Activated CD4-positive, alpha-beta memory T cell treated with anti-CD3 and anti-CD28 coated beads, Interleukin-2, amount 10 ng/mL, durations not matched to agents 7 days and 5 days (primary cell): ENCODE data around the gene GALNT14. TPM values are rescaled to one million over a fixed set of nuclear protein-coding genes. Genes with fewer than 3 reads are reported as not detected.

Experiments used
- CTCF ChIA-PET: fragments of 350-600 bp; sonication (Branson Sonifier 250); formaldehyde crosslinking; loops from one replicate; lab custom pipeline; 2021; ENCODE audit warnings: antibody characterized with exemption, inconsistent platforms; lab: Charles Lee
- POLR2A ChIA-PET: fragments of 350-600 bp; sonication (Branson Sonifier 250); formaldehyde crosslinking; loops from one replicate; lab custom pipeline; 2021; ENCODE audit warnings: antibody characterized with exemption; lab: Charles Lee
- DNase-seq: peaks from one replicate; pipeline ENCODE4 v3.0.0-alpha.2; 2020
- H3K27ac Mint-ChIP-seq: one replicate; pipeline ENCODE4 v1.8.0; 2021; ENCODE audit warnings: mild to moderate bottlenecking, mixed read lengths
- H3K27me3 Mint-ChIP-seq: one replicate; pipeline ENCODE4 v1.8.0; 2021; ENCODE audit warnings: mixed read lengths
- H3K36me3 Mint-ChIP-seq: one replicate; pipeline ENCODE4 v1.8.0; 2021; ENCODE audit warnings: low read depth, mixed read lengths
- H3K4me1 Mint-ChIP-seq: one replicate; pipeline ENCODE4 v1.8.0; 2021; ENCODE audit warnings: mixed read lengths
- H3K4me3 Mint-ChIP-seq: one replicate; pipeline ENCODE4 v1.8.0; 2021; ENCODE audit warnings: mild to moderate bottlenecking, mixed read lengths
- H3K9me3 Mint-ChIP-seq: one replicate; pipeline ENCODE4 v1.8.0; 2021; ENCODE audit warnings: mixed read lengths
- total RNA-seq, 2 experiments: library from RNA; stranded (reverse); gene quantifications; one replicate each; pipeline ENCODE4 v1.2.3, GENCODE V29; 2021

The GALNT14 gene
- total RNA-seq, 2 experiments from 2014 or later, result not detected

DNA sequence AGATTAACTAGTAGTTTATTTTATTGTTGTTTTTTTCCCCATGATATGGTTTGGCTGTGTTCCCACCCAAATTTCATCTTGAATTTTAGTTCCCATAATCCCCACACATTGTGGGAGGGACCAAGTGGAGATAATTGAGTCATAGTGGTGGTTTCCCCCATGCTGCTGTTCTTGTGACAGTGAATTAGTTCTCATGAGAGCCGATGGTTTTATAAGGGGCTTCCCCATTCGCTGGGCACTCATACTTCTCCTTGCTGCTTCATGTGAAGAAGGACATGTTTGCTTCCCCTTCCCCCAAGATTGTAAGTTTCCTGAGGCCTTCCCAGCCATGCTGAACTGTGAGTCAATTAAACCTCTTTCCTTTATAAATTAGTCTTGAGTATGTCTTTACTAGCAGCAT lies 36.5 kb downstream of the GALNT14 start:
- Mint-ChIP-seq H3K27ac (no peak overlapping the region), H3K27me3 (peaks cover 19% of the 10 kb centered on the region), H3K36me3 (no peaks in the 10 kb centered on the region), H3K9me3 (no peaks in the 10 kb centered on the region), H3K4me1 (no peaks in the 10 kb centered on the region), H3K4me3 (no peak overlapping the region)
- ChIA-PET POLR2A (no interaction called here), CTCF (no interaction called here)
- DNase-seq, result no peak

- H3K36me3 Mint-ChIP-seq, result no peaks in the 10 kb centered on the region
- H3K9me3 Mint-ChIP-seq, result no peaks in the 10 kb centered on the region
- no peak overlapping the region for H3K27ac Mint-ChIP-seq
- H3K4me3 Mint-ChIP-seq, result no peak overlapping the region
- ChIA-PET CTCF (no interaction called here), POLR2A (no interaction called here)
- H3K4me1 Mint-ChIP-seq, result no peaks in the 10 kb centered on the region
- H3K27me3 Mint-ChIP-seq, result peaks cover 6% of the 10 kb centered on the region
- no peak for DNase-seq
Observed at GRCh38 chr2:31097962-31098613, 40.2 kb downstream of the GALNT14 start.

GRCh38 chr2:31090188-31090587 lies 48.1 kb downstream of the GALNT14 start:
- no peaks in the 10 kb centered on the region for H3K36me3 Mint-ChIP-seq
- no peak overlapping the region for H3K27ac Mint-ChIP-seq
- H3K27me3 Mint-ChIP-seq, result peaks cover 9% of the 10 kb centered on the region
- H3K4me3 Mint-ChIP-seq, result no peak overlapping the region
- ChIA-PET CTCF (no interaction called here), POLR2A (no interaction called here)
- no peak for DNase-seq
- no peaks in the 10 kb centered on the region for H3K9me3 Mint-ChIP-seq
- no peaks in the 10 kb centered on the region for H3K4me1 Mint-ChIP-seq

GRCh38 chr2:31089645-31090044 lies 48.6 kb downstream of the GALNT14 start:
- Mint-ChIP-seq H3K36me3 (no peaks in the 10 kb centered on the region), H3K4me3 (no peak overlapping the region), H3K9me3 (no peaks in the 10 kb centered on the region), H3K4me1 (no peaks in the 10 kb centered on the region), H3K27me3 (peaks cover 9% of the 10 kb centered on the region), H3K27ac (no peak overlapping the region)
- CTCF ChIA-PET, result interaction anchor here (0.6 kb wide), 1 partner anchor 80 kb away, joined by 3 read pairs; no protein-coding TSS in a partner anchor
- POLR2A ChIA-PET, result no interaction called here
- DNase-seq, result no peak

GRCh38 chr2:31088504-31089195 lies 49.6 kb downstream of the GALNT14 start:
- Mint-ChIP-seq H3K4me1 (no peaks in the 10 kb centered on the region), H3K27me3 (peaks cover 9% of the 10 kb centered on the region), H3K36me3 (no peaks in the 10 kb centered on the region), H3K27ac (no peak overlapping the region), H3K9me3 (no peaks in the 10 kb centered on the region), H3K4me3 (no peak overlapping the region)
- CTCF ChIA-PET, result no interaction called here
- no peak for DNase-seq
- POLR2A ChIA-PET, result no interaction called here

- no peak overlapping the region for H3K27ac Mint-ChIP-seq
- peaks cover 9% of the 10 kb centered on the region for H3K27me3 Mint-ChIP-seq
- H3K9me3 Mint-ChIP-seq, result no peaks in the 10 kb centered on the region
- H3K4me1 Mint-ChIP-seq, result no peaks in the 10 kb centered on the region
- ChIA-PET POLR2A (no interaction called here), CTCF (no interaction called here)
- no peaks in the 10 kb centered on the region for H3K36me3 Mint-ChIP-seq
- H3K4me3 Mint-ChIP-seq, result no peak overlapping the region
- DNase-seq, result no peak
Observed at GRCh38 chr2:31087491-31087890, 50.7 kb downstream of the GALNT14 start.

DNA sequence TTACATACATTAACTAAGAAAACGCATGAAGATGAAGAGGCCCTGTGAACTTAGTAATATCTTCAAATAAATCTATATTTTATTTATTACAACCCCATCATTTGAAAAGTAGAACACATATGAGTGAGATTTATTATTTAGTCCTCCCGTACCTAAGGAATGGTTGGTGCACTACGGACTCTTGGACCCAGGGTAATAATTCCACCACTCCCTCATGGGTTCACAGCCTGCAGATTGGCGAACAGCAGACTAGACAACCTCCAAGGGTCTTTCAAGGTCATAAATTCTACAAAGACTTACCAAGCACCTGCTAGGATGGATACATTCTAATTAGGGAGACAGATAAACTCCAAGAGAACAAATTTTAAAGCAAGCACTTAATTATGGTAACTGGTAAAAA lies 51.6 kb downstream of the GALNT14 start:
- POLR2A ChIA-PET, result no interaction called here
- H3K4me1 Mint-ChIP-seq, result no peaks in the 10 kb centered on the region

GRCh38 chr2:31083234-31083993 lies 54.8 kb downstream of the GALNT14 start:
- CTCF ChIA-PET, result no interaction called here
- Mint-ChIP-seq H3K9me3 (no peaks in the 10 kb centered on the region), H3K4me1 (no peaks in the 10 kb centered on the region)

More for the DNA sequence above, 51.6 kb downstream of the GALNT14 start:
- DNase-seq, result no peak
- Mint-ChIP-seq H3K9me3 (no peaks in the 10 kb centered on the region), H3K27me3 (peaks cover 12% of the 10 kb centered on the region), H3K4me3 (no peak overlapping the region), H3K36me3 (no peaks in the 10 kb centered on the region), H3K27ac (no peak overlapping the region)
- CTCF ChIA-PET, result no interaction called here

GRCh38 chr2:31082002-31082401 lies 56.2 kb downstream of the GALNT14 start:
- no peak overlapping the region for H3K4me3 Mint-ChIP-seq
- ChIA-PET POLR2A (no interaction called here), CTCF (no interaction called here)
- no peak overlapping the region for H3K27ac Mint-ChIP-seq
- DNase-seq, result no peak
- peaks cover 23% of the 10 kb centered on the region for H3K27me3 Mint-ChIP-seq
- no peaks in the 10 kb centered on the region for H3K9me3 Mint-ChIP-seq
- no peaks in the 10 kb centered on the region for H3K4me1 Mint-ChIP-seq
- H3K36me3 Mint-ChIP-seq, result no peaks in the 10 kb centered on the region

More at GRCh38 chr2:31083234-31083993, 54.8 kb downstream of the GALNT14 start:
- H3K27me3 Mint-ChIP-seq, result peaks cover 23% of the 10 kb centered on the region
- POLR2A ChIA-PET, result no interaction called here
- H3K4me3 Mint-ChIP-seq, result no peak overlapping the region
- H3K36me3 Mint-ChIP-seq, result no peaks in the 10 kb centered on the region
- no peak for DNase-seq
- no peak overlapping the region for H3K27ac Mint-ChIP-seq

DNA sequence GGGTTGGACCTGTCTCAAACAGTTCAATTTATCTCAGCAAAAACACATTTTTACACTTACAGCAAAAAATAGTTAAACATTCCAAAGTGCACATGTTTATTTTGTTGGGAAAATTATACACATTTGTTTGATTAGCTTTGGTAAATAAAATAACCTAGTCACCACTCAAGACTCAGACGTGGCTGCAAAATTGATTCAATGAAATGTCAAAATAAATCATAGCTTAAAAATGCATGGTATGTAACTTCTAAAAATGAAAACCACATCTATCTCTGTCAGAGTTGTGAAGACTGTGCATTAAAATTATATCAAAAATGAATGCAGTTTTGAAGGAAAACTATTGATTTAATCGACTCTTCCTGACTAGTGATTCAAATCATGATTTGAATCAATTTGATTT lies 56.7 kb downstream of the GALNT14 start:
- no peaks in the 10 kb centered on the region for H3K9me3 Mint-ChIP-seq
- no peak overlapping the region for H3K27ac Mint-ChIP-seq
- H3K4me3 Mint-ChIP-seq, result no peak overlapping the region
- no peaks in the 10 kb centered on the region for H3K4me1 Mint-ChIP-seq
- H3K36me3 Mint-ChIP-seq, result no peaks in the 10 kb centered on the region
- DNase-seq, result no peak
- ChIA-PET POLR2A (no interaction called here), CTCF (no interaction called here)
- H3K27me3 Mint-ChIP-seq, result peaks cover 22% of the 10 kb centered on the region

DNA sequence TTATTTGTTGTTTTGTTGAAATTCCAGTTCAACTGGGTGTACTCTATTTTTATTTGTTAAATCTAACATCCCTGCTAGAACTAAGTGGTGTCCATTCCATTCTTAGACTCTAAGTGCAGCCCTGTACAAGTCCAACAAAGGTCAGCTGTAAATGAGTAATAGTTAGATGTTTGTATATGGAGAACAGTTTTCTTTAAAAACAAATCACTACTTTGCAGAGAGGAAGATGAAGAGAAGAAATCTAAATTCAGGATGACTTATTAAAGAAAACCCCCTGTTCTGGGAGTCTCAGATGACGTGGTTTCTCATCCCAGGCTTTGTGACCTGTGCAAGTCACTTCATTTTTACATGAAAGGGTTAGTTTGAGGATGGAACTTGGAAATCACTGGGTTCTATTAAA lies 57.9 kb downstream of the GALNT14 start:
- Mint-ChIP-seq H3K27me3 (peaks cover 22% of the 10 kb centered on the region), H3K9me3 (no peaks in the 10 kb centered on the region), H3K36me3 (no peaks in the 10 kb centered on the region), H3K4me3 (no peak overlapping the region), H3K27ac (no peak overlapping the region), H3K4me1 (no peaks in the 10 kb centered on the region)
- CTCF ChIA-PET, result no interaction called here
- DNase-seq, result no peak
- POLR2A ChIA-PET, result no interaction called here

GRCh38 chr2:31079665-31080064 lies 58.6 kb downstream of the GALNT14 start:
- DNase-seq, result no peak
- CTCF ChIA-PET, result no interaction called here
- Mint-ChIP-seq H3K27ac (no peak overlapping the region), H3K9me3 (no peaks in the 10 kb centered on the region), H3K27me3 (peaks cover 22% of the 10 kb centered on the region), H3K4me3 (no peak overlapping the region), H3K4me1 (no peaks in the 10 kb centered on the region), H3K36me3 (no peaks in the 10 kb centered on the region)
- POLR2A ChIA-PET, result no interaction called here

DNA sequence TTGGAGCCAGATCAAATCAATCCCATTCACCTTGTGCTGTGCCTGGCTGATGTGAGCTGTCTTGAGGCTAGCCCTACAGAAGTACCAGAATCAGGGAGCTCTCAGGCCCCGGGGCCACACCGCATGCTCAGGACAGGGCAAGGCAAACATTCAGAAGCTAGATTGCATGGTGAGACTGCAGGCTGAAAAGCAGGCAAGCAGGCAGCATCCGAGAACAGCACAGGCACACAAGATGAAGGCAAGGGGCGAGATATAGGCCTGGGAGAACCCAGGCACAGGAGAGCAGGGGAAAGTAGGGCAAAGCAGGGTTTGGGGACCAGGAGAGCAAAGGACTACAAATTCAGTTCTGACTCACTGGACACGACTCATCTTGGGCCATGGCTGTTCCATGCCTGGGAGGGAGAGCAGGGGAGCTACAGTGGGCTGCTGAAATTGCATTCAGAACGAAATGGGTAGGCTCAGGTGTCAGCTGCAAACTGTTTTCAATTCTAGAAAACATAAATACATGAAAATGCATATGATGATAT lies 59.6 kb downstream of the GALNT14 start:
- DNase-seq, result no peak
- CTCF ChIA-PET, result no interaction called here
- Mint-ChIP-seq H3K27ac (no peak overlapping the region), H3K36me3 (no peaks in the 10 kb centered on the region), H3K27me3 (peaks cover 22% of the 10 kb centered on the region), H3K9me3 (no peaks in the 10 kb centered on the region), H3K4me1 (no peaks in the 10 kb centered on the region), H3K4me3 (no peak overlapping the region)
- POLR2A ChIA-PET, result no interaction called here
